HG03565 (cell line): Measurements from ENCODE around the gene MRO.

Experiments
- ATAC-seq: cut with Tn5 transposase; IDR thresholded peaks from one replicate; pipeline ENCODE4 v1.9.1; 2021; ENCODE audit warnings: mild to moderate bottlenecking, moderate library complexity; ENCODE audit not compliant: unreplicated experiment

The MRO gene

DNA sequence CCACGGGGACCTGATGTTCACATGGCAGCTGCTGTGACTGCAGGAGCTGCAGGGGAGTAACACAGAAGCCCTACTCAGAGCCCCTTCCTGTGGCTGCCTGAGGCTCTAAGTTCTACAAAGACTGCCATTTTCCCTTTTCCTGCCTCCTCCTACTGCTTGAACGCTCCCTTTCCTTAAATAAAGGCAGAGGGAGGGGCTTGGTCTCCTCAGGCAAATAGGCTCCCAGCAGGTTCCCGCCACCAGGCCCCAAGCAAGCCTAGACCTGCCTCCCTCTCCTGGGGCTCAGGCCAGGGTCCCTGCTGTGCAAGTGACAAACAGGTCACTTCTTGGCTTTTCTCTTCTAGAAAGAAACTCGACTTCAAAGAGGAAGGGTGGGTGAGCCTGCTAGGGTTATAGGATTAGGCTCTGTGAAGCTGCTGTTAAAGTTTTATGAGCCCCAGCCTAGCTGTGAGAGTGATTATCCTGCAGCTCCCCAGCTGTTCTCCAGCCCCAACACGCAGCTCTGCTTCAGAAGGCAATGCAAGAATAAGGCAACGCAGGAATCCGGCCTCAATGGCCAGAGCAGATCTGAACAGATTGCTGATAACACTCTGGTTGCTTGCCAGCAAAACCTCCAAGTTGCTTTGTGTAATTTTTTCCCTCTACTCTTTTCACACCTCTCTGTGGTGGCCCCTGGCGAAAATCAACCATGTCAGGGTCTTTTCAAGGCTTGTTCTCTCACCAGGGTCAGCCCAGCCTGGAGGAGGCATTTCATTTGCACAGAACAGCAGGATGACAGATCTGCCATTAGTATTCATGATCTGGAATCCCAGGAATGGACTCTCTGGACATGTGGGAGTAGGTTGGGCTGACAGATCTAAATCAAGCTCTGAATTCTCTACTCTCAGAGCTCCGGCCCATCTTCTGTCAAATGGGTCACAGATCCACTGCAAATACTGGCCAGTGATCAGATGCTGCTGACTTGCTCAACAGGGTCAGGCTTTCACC lies 71.3 kb downstream of the MRO start:
- no peak for ATAC-seq

DNA sequence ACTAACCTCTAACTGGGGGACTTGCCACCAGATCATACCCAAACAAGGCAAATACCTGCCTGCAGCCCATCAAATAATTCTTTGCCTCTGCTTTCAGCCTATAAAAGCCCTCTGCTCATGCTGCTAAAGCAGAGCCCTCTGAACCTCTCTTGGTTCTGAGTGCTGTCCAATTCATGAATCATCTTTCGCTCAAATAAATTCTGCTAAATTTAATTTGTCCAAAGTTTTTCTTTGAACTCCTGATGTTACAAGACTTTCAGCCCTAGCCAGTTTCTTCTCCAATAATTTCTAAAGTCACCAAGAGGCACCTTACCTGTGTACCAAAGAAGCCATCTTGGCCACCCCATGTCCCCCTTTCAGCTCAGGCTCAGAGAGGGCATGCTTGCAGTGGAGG lies 72.0 kb downstream of the MRO start:
- no peak for ATAC-seq

DNA sequence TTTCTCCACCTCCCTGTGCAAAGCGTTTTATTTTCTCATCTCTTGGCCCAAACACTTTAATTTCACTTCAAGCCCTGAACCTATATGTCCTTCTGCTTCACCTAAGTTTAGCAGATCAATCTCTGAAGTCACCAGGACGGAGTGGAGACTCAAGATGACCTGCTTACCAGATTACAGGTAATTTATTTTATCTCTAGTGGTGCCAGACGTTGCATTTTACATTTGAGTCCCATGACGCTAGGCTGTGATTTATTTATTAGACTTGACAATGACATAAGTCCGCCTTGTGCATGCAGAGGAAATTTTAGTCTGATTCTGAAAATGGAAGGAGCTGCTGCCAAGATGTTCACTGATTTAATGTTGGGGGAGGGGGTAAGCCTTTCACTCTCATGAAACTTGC lies 73.9 kb downstream of the MRO start:
- ATAC-seq: no peak
